OCI-LY7 (cell line): ENCODE measurements around the gene DCAF11.

Experiments
- CTCF ChIP-seq: fragments of 200-600 bp; sonication (generic); conservative IDR thresholded peaks from 2 replicates; pipeline ENCODE4 v1.5.1; 2014; ENCODE audit warnings: mild to moderate bottlenecking, antibody characterized with exemption, low read length, moderate library complexity, mixed read lengths
- EZH2phosphoT487 ChIP-seq: fragments of 200-600 bp; sonication (generic); IDR thresholded peaks from 2 replicates; pipeline ENCODE4 v1.6.1; 2018; ENCODE audit warnings: low read depth, borderline replicate concordance, mild to moderate bottlenecking, mixed run types, antibody characterized with exemption, low read length, moderate library complexity, mixed read lengths

- TF ChIP-seq CTCF (no peak), EZH2phosphoT487 (no peak)
Measured at GRCh38 chr14:24126939-24127338, 12.4 kb downstream of the DCAF11 start.
